CD4-positive, alpha-beta T cell treated with Interleukin-1 beta for 1 hour (primary cell): ENCODE measurements around the gene HAPLN2.
A peak's percentile ranks its signal among the peaks of the same experiment; 100 is the strongest.
"Not testable (repeated sequence)": the region's sequence is repeated elsewhere in the genome, so short reads cannot be mapped to it uniquely, and the experiment has no call there.

Experiments used
- DNase-seq, 2 donors: peaks; one replicate each; pipeline ENCODE4 v3.0.0-alpha.2; 2020 to 2022

The HAPLN2 gene

DNA sequence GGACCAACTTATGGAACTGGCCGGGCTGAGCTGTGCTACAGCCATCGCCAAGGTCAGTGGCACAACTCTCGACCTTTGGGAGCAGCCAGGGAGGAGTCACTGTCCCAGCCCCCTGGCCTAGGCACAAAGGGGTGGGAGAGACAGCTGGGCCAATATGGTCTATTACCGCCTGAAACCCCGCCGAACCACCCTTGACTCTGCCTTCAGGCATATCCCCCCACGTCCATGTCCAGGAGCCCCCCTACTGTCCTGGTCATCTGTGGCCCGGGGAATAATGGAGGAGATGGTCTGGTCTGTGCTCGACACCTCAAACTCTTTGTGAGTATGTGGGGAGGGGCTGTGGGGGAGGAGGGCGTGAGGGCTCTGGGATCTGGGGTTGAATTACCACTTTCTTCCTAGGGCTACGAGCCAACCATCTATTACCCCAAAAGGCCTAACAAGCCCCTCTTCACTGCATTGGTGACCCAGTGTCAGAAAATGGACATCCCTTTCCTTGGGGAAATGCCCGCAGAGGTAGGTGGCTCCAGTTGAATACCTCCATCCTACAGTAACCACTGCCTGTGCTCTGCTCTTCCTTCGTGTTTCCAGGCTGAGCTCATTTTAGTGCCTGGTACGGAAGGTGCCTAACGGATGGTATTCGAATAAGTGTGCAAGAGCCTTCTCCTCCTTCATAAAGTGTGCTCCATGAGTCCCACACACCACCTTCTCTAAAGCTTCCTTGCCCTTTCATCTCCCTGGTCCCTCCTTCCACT is 26.9 kb upstream of the HAPLN2 start:
- no peak for DNase-seq

DNA sequence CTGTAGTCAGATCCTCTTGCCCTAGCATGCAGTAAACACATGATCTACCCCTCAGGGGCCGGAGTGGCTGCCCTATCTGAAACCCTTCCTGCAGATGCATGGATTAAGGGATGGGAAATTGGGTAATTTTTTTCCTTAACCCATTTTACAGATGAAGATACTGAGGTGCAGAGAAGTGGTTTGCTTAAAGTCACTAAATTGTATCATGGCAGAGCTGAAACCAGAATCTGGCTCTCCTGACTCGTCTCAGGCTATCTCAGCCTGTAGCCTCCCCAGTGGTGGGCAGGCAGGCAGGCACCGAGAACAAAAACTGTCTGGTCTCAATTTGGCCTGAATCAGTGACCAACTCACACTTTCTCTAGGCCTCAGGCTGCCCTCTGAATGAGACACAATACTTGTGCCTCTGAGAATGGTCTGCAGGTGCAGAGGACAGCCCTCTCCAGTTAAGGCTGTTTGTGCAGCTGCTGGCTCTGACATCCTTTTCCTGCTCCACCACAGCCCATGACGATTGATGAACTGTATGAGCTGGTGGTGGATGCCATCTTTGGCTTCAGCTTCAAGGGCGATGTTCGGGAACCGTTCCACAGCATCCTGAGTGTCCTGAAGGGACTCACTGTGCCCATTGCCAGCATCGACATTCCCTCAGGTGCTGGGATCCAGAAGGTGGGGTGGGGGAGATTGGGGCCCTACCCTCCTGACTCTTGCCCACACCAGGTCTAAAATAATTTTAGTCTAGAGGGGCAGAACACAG is 26.1 kb upstream of the HAPLN2 start:
- no peak for DNase-seq

DNA sequence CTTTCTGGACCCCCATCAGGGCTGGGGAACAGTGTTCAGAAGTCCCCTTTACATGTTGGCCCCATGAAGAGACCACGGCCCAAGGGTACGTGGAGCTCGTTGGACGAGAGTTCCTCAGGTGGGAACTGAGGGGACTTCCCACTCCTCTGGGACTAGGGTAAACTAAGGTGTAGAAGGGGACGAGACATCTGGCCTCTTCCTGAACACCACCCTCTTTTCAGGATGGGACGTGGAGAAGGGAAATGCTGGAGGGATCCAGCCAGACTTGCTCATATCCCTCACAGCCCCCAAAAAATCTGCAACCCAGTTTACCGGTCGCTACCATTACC is 25.6 kb upstream of the HAPLN2 start:
- DNase-seq = no peak

- DNase-seq = no peak
These were observed 25.0 kb upstream of the HAPLN2 start for GRCh38 chr1:156594190-156594589.

DNA sequence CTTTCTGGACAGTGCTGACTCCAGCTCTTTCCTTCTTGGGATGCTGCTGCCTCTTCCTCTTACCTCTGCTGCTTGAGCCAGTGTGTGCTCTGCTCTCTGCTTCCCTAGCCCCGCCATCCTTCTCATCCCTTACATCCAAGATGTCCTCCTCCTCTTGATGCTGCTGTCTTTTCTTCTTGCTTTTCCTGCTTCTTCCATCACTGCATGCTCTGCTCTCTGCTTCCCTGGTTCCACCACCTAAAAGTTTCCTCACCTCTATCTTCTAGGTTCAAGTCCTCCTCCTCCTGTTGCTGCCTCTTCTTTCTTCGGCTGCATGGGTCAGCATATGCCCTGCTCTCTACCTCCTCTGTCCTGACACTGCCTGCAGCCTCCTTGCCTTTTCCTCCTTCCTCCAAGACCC is 24.2 kb upstream of the HAPLN2 start:
- no peak for DNase-seq

GRCh38 chr1:156596426-156596825 is 22.8 kb upstream of the HAPLN2 start:
- DNase-seq = no peak

GRCh38 chr1:156598125-156598524 is 21.1 kb upstream of the HAPLN2 start:
- no peak for DNase-seq

- DNase-seq = no peak
These were observed 20.3 kb upstream of the HAPLN2 start for GRCh38 chr1:156598731-156599432.

- DNase-seq = peak in 1 of 2 donors; percentile 42
These were observed 19.4 kb upstream of the HAPLN2 start for GRCh38 chr1:156599811-156600210.

- DNase-seq = no peak
These were observed 18.5 kb upstream of the HAPLN2 start for GRCh38 chr1:156600733-156601121.

- DNase-seq = peak; percentile 77 to 84
These were observed 17.9 kb upstream of the HAPLN2 start, which contains the start of gene GPATCH4 for GRCh38 chr1:156601122-156601830. TSS of gene GPATCH4 (minus strand) at chr1:156601479.

DNA sequence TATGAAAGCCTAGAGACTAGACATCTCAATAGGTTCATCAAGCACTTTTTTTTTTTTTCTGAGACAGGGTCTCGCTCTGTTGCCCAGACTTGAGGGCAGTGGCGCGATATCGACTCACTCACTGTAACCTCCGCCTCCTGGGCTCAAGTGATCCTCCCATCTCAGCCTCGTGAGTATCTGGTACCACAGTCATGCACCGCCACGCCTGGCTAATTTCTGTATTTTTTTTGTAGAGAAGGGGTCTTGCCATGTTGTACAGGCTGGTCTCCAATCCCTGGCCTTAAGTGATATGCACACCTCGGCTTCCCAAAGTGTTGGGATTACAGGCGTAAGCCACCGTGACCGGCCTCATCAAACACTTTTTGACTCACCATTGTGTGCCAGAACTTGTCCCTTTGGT is 17.3 kb upstream of the HAPLN2 start:
- DNase-seq = no peak

DNA sequence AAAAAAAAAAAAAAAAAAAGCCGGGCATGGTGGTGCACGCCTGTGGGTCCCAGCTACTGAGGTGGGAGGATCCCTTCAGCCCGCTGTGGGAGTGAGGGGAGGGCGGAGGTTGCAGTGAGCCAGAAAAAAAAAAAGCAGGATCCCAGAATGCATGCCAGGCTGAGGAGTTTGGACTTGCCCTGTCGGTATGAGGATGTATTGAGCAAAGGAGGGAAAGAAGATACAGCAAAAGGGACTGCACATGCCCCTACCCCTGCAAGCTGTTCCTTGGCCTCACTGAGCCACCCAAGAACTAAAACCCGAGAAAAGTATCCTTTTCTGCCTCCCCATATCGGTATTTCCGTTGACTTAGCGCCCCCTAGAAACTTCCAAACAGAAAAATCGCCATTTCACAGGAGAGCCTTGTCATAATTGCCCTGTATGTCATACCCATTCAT is 16.6 kb upstream of the HAPLN2 start:
- DNase-seq = peak in 1 of 2 donors; percentile 36

DNA sequence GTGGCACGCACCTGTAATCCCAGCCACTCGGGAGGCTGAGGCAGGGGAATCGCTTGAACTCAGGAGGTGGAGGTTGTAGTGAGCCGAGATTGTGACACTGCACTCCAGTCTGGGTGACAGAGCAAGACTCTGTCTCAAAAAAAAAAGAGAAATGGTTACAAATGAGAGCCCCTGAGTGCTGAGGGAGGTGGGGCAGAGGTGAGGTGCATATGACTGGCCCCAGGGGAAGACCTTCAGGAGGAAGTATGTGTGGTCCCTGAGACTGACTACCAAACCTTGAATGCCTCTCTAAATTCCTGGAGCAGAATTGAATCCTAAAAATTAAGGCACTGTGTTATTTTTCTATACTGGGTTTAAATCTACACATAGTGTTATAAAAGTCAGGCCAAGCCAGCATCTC is 11.9 kb upstream of the HAPLN2 start:
- DNase-seq = peak in 1 of 2 donors; percentile 43

GRCh38 chr1:156608036-156608674 is 11.1 kb upstream of the HAPLN2 start:
- DNase-seq = peak; percentile 76 to 79

DNA sequence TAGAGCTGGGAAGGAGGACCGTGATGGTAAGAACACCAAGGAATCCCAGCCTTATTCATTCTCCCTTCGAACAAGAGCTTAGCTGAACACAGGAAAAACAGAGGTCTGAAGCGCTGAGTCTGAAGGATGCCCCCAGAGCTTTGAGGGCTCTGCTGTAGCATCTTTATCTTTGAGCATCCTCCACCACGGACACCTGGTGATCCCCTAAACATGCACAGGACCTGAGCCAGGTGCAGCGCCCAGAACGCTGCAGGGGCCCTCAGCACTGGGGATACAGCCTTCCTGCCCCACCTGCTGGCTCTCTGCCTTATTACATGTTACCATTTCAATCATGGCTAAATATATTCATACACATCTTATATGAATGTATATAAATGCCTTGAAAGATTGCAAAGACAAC is 10.2 kb upstream of the HAPLN2 start:
- peak; percentile 59 to 66 for DNase-seq

DNA sequence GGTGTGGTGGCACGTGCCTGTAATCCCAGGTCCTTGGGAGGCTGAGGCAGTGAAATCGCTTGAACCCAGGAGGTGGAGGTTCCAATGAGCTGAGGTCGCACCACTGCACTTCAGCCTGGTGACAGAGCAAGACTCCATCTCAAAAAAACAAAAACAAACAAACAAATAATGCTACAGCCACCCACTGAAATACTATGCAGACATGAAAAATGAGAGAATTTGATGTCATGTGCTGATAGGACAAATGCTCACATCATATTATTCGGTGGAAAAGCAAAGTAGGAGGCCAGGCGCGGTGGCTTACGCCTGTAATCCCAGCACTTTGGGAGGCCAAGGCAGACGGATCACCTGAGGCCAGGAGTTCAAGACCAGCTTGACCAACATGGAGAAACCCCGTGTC is 9.1 kb upstream of the HAPLN2 start:
- DNase-seq = not testable (repeated sequence)

DNA sequence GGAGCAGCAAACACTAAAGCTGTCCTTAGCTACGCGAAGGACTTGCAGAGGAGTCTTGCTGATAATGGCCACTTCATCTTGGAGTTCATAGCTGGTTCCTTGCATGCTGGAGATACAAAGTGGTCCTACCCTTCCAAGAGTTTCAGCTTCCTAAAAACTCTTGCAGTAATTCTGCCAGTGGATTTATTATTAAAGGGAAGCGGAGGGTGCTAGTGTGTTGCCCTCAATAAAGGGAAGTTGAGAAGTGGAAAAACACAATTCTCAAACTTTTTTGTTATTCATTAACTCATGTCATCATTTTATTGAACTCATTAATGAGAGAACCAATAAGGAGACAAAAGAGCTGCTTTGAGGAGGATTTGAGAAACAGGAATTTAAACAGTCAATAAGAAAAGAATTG is 6.5 kb upstream of the HAPLN2 start:
- no peak for DNase-seq

GRCh38 chr1:156615946-156616345 is 3.3 kb upstream of the HAPLN2 start:
- no peak for DNase-seq

GRCh38 chr1:156616463-156616862 is 2.8 kb upstream of the HAPLN2 start:
- DNase-seq = no peak

DNA sequence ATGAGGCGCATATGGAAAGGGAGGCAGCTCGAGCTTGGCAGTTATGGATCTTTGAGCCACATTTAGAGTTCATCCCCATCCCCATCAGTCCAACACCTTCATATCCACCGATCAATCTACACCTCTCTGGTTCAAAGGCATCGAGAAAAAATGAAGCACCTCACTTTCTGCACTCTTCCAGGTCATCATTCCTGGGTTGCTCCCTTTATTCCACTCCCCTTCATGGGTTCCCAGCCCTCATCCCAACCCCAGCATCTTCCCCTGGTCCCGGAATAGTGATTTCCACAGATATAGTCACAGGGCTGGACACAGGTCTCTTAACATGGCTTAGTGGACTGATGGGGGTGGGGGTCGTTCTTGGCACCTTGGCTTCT is 354 bp downstream of the HAPLN2 start:
- DNase-seq = no peak

DNA sequence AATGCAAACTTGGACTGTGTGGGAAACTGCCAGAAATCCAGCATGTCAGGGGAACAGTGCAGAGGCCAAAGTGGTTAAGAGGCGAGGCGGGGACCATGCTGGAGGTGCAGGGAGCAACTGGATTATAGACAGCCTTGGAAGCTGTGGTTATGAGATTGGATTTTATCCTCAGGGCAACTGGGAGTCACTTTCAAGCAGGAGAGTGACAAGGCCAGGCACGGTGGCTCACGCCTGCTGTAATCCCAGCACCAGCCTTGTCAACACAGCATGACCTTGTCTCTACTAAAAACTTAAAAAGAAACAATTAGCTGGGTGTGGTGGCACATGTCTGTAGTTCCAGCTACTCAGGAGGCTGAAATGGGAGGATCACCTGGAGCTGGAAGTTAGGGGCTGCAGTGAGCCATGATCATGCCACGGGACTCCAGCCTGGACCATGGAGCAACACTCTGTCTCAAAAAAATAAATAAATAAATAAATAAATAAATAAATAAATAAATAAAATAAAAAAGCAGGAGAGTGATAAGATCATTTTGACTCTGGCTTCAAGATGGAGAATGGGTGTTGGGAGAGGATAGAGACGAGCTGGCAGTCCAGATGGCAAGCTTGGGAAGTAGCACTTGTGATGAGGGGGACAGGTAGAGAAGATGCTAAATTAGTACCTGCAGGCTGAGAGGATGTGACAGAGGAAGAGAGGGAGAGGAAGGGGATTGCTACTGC is 3.5 kb downstream of the HAPLN2 start:
- no peak for DNase-seq
